GM18499 (cell line): ENCODE results near the gene UBE2R2.

Source experiments
- ATAC-seq: cut with Tn5 transposase; IDR thresholded peaks from one replicate; pipeline ENCODE4 v1.9.1; 2021; ENCODE audit warnings: moderate number of reproducible peaks; ENCODE audit not compliant: insufficient read depth, unreplicated experiment

UBE2R2 gene

GRCh38 chr9:33878691-33879366, 61.9 kb downstream of the UBE2R2 start:
- ATAC-seq: no peak

GRCh38 chr9:33880211-33881089, 63.5 kb downstream of the UBE2R2 start:
- ATAC-seq: no peak

DNA sequence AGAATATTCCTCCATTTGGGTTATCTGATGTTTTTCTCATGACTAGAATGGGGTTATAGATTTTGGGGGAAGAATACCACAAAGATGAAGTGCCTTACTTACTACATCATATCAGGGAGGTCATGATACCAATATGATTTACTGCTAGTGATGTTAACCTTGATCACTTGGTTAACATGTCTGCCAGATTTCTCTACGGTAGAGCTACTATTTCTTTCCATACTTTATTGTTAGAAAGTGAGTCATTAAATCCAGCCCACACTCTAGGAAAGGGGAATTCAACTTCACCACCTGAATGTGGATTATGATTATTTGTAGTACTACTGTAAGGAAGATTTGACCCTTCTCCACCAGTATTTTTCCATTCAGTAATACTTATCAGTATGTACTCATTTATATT, 64.7 kb downstream of the UBE2R2 start:
- no peak for ATAC-seq

- ATAC-seq: no peak
Measured at GRCh38 chr9:33884856-33885701, 68.1 kb downstream of the UBE2R2 start.

DNA sequence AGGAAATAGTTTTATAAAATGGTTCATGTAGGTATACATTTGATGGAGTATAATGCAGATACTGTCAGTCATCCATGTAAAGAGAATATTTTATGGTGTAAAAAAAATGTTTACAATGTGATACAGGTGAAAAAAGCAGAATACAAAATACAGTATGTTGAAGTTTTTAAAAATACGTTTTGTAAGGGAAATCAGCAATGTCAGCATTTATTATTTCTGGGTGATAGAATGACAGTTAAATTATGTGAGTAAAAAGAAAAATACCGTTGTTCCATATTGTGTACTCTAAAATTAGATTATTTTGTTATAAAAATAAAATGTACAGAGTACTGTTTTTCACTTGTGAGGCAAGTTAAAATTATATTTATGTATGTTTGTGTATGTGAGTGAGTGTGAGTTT, 69.0 kb downstream of the UBE2R2 start:
- ATAC-seq: no peak

DNA sequence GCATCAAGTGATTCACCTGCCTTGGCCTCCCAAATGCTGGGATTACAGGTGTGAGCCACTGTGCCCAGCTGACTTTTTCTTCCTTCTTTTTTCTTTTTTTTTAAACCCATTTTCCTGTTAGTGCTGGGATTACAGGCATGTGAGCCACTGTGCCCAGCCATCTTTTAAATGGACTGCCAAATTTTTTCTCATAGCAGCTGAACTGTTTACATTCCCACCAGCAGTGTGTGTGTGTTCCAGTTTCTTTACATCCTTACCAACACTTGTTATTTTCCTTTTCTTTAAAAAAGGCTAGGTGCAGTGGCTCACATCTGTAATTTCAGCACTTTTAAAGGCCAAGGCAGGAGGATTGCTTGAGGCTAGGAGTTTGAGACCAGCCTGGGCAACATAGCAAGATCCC, 76.9 kb downstream of the UBE2R2 start:
- ATAC-seq: no peak

- no peak for ATAC-seq
Measured at GRCh38 chr9:33894316-33894715, 77.4 kb downstream of the UBE2R2 start.

- no peak for ATAC-seq
Measured at GRCh38 chr9:33903157-33903780, 86.3 kb downstream of the UBE2R2 start.

GRCh38 chr9:33905137-33905536, 88.2 kb downstream of the UBE2R2 start:
- ATAC-seq: no peak

DNA sequence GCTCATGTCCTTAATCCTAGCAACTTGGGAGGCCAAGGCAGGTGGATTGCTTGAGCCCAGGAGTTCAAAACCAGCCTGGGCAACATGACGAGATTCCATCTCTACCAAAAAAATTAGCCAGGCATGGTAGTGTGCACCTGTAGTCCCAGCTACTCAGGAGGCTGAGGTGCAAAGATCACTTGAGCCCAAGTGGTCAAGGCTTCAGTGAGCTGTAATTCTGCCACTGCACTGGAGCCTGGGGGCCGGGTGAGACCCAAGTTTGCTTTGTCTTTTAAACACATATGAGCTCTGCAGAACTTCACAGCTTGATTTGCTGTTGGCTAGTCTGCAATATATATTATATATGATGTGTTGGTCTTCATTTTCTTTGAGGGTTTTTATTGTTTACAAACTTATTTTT, 89.8 kb downstream of the UBE2R2 start:
- no peak for ATAC-seq

GRCh38 chr9:33907347-33907746, 90.4 kb downstream of the UBE2R2 start:
- no peak for ATAC-seq

- ATAC-seq: no peak
Measured at GRCh38 chr9:33908114-33908513, 91.2 kb downstream of the UBE2R2 start.

GRCh38 chr9:33908749-33909148, 91.8 kb downstream of the UBE2R2 start:
- ATAC-seq: no peak

GRCh38 chr9:33913541-33913940, 96.6 kb downstream of the UBE2R2 start:
- no peak for ATAC-seq

- ATAC-seq: no peak
Measured at GRCh38 chr9:33914887-33915628, 98.1 kb downstream of the UBE2R2 start.

DNA sequence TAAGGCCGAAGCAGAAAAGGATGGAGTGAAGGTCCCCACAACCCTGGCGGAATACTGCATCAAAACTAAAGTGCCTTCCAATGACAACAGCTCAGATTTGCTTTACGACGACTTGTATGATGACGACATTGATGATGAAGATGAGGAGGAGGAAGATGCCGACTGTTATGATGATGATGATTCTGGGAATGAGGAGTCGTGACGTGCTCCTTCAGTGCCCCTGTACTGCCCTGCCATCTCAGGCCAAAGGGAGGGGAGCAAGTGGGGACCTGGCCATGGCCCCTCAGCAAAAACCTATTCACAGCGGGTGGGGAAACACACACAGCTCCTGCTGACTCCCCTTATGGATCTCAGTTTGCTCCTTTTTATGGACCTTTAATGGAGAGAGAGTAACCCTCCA, 100.1 kb downstream of the UBE2R2 start:
- no peak for ATAC-seq

DNA sequence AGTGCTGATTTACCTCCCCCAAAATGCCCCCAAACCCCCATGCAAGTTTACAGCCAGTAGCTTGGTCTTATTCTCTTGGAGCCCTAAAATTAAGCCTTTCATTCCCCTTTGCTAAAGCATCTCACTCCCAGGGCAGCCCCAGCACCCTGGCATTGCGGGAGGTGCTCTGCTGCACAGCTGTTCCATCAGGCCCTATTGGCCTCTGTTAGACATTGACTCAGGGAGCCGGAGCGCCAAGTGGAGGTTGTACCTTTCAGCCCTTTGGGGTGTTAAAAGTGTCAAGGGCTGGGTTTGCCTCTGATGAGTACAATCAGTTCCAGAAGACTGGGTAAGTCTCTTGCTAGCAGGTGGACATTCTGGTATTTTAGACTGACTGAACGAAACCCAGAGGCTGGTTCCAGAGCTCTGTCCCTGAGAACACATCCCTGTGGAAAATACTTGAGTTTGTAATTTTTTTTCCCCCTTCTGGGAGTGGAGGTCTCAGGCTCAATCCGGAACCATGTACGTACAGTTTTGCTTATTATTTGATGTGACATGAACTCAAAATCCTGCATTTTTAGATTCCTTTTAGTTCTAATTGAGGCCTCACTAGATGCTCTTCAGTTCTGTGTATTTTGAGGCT, 102.4 kb downstream of the UBE2R2 start:
- no peak for ATAC-seq

- no peak for ATAC-seq
Measured at GRCh38 chr9:33921967-33922895, 105.3 kb downstream of the UBE2R2 start.
